Measurements from ENCODE around the gene ADAMTSL4. TPM values are rescaled to one million over a fixed set of nuclear protein-coding genes. Genes with fewer than 3 reads are reported as not detected.

Gene ADAMTSL4
- total and polyA plus RNA-seq, 2 of the 8 experiments (the other 6 are each of a cell fraction or from before 2014, with no cell fraction given) = 4.2 to 5.4 TPM

DNA sequence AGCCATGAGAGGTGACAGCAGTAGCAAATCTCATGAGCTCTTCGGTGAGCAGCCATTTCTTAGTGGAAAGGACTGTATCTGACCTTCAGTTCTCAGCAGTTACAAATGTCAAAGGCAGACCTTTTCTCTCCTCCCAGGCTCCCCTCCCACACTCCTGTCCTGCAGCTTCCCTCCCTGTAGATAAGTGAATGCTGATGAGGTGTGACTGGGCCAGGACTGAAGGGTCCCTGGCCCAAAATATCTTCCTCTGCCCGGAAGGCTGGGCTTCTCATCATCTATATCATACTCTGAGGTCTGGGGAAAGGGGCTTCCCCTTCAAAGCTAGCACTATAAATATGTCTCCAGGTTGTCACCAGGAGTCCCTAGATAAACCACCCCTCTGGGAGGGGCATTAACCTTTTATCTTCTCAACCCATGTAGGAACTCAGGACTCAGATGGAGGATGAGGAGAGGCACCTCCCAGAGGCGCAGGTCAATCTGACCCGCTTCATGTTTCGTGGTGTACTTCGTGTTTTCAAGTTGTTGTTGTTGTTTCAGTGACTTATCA, 3.6 kb upstream of the ADAMTSL4 start:
- Histone ChIP-seq H3K4ac (replicated peaks; ENCODE audit: insufficient read length, low read depth, low read length) (no peak overlapping the region), H3K9ac (replicated peaks in 1 of 4; ENCODE audit: extremely low read depth in 1 of 4, low read depth in 3 of 4, low read length in 3 of 4) (no peak overlapping the region), H3K4me2 (ENCODE audit: insufficient read depth in 1 of 2, low read depth in 2 of 2, low read length in 2 of 2) (no peak overlapping the region), H2BK120ac (replicated peaks; ENCODE audit: low read depth, low read length) (no peak overlapping the region), H2AFZ (ENCODE audit: low read length) (no peak overlapping the region), H3K18ac (ENCODE audit: extremely low read depth, low read length) (no peak overlapping the region), H4K91ac (replicated peaks; ENCODE audit: insufficient read length, low read length) (no peak overlapping the region), H3K23ac (ENCODE audit: insufficient read length) (no peak overlapping the region), H4K8ac (ENCODE audit: extremely low read depth, insufficient read depth, low read length) (no peak overlapping the region), H2BK15ac (ENCODE audit: low read length) (no peak overlapping the region), H3K79me1 (ENCODE audit: low read depth, low read length) (no peaks in the 10 kb centered on the region), H2BK5ac (ENCODE audit: low read depth, low read length) (no peak overlapping the region), H3K14ac (ENCODE audit: insufficient read length) (no peak overlapping the region), H2AK5ac (ENCODE audit: low read depth, low read length) (no peak overlapping the region), H3K79me2 (ENCODE audit: control insufficient read depth in 1 of 2, insufficient read depth in 2 of 2, low read length in 2 of 2) (no peaks in the 10 kb centered on the region), H3K36me3 (ENCODE audit: control insufficient read depth in 2 of 4, insufficient read depth in 4 of 4, low read length in 3 of 4) (no peaks in the 10 kb centered on the region), H4K20me1 (replicated peaks in 1 of 2; ENCODE audit: control insufficient read depth in 1 of 2, insufficient read depth in 2 of 2, low read length in 2 of 2) (peaks cover 1 to 2% of the 10 kb centered on the region in 2 experiments), H3K56ac (replicated peaks; ENCODE audit: insufficient read length, low read depth, low read length) (no peak overlapping the region), H3K27ac (ENCODE audit: low read depth, low read length) (no peak overlapping the region), H2BK12ac (ENCODE audit: low read depth, low read length) (no peak overlapping the region), H2BK20ac (ENCODE audit: low read length) (no peak overlapping the region), H3K4me1 (replicated peaks in 1 of 4; ENCODE audit: control insufficient read depth in 3 of 4, insufficient read depth in 4 of 4, low read length in 3 of 4) (peaks cover 0 to 9% (median 1%) of the 10 kb centered on the region in 4 experiments; a peak in 3 of 7 replicates), H4K5ac (ENCODE audit: insufficient read length, low read depth, low read length) (no peak overlapping the region), H3K27me3 (replicated peaks in 1 of 4; ENCODE audit: control insufficient read depth in 3 of 4, extremely low read depth in 1 of 4, insufficient read depth in 3 of 4, low read length in 3 of 4) (peaks cover 0 to 19% (median 10%) of the 10 kb centered on the region in 4 experiments; a peak in 5 of 7 replicates), H3K23me2 (ENCODE audit: low read depth, low read length) (peaks cover 5% of the 10 kb centered on the region; the same call in 1 of the 2 replicates), H3K4me3 (ENCODE audit: extremely low read depth in 1 of 4, insufficient read depth in 2 of 4, low read depth in 3 of 4, low read length in 4 of 4) (no peak overlapping the region), H3K9me3 (ENCODE audit: insufficient read depth in 2 of 2, low read depth in 1 of 2, low read length in 1 of 2) (no peaks in the 10 kb centered on the region)
- ChIA-PET CTCF (ENCODE audit: partially characterized antibody) (interaction anchor here (0.9 to 4.2 kb wide), 3 partner anchors 8 to 22 kb away, joined by 3 to 28 read pairs (median 26); no protein-coding TSS in a partner anchor), POLR2A (ENCODE audit: partially characterized antibody) (interaction anchor here (0.8 to 2.3 kb wide), 3 partner anchors 13 to 41 kb away, joined by 3 to 7 read pairs (median 4); partner anchors contain the start of gene MCL1)
- no peak for TF ChIP-seq SUZ12 (IDR thresholded peaks at IDR 0.05; ENCODE audit: low read length)
- TF ChIP-seq CHD2 (IDR thresholded peaks at IDR 0.05; ENCODE audit: low read length) = no peak
- TF ChIP-seq SP1 (IDR thresholded peaks at IDR 0.05; ENCODE audit: low read depth, low read length) = no peak
- no peak for TF ChIP-seq EZH2 (IDR thresholded peaks at IDR 0.05; ENCODE audit: low read depth, low read length, severe bottlenecking)
- TF ChIP-seq MAFK (IDR thresholded peaks at IDR 0.05; ENCODE audit: low read depth, low read length) = no peak
- no peak for TF ChIP-seq HDAC2 (IDR thresholded peaks at IDR 0.05; ENCODE audit: borderline replicate concordance in 1 of 2, low read depth in 2 of 2, low read length in 2 of 2)
- TF ChIP-seq NRF1 (IDR thresholded peaks at IDR 0.05; ENCODE audit: low read depth, low read length) = no peak
- TF ChIP-seq YY1 (IDR thresholded peaks at IDR 0.05; ENCODE audit: low read depth, low read length) = no peak
- TF ChIP-seq RAD21 (IDR thresholded peaks at IDR 0.05 in 1 of 2, conservative IDR thresholded peaks at IDR 0.05 in 1 of 2; ENCODE audit: low read depth in 2 of 2, low read length in 2 of 2) = no peak
- DNase-seq (ENCODE audit: low read depth in 1 of 2, low spot score in 2 of 2) (no peak), FAIRE-seq (no peak)
- WGBS, 2 experiments (ENCODE audit: extremely low coverage in 1 of 2, insufficient coverage in 1 of 2, insufficient read length in 1 of 2, insufficient replicate concordance in 2 of 2, low coverage in 1 of 2, low lambda C conversion rate in 2 of 2, missing lambda C conversion rate in 1 of 2) = 94% methylated on average over 6 of the region's 6 CpGs; no CpG with 5 or more reads in 1 of the 2 experiments
